Tibial nerve (tissue), 4 donors: ENCODE results near the gene ADAM19. TPM values are rescaled to one million over a fixed set of nuclear protein-coding genes. Genes with fewer than 3 reads are reported as not detected.
A peak's percentile ranks its signal among the peaks of the same experiment; 100 is the strongest.

Source experiments
- DNase-seq, 2 donors: peaks; one replicate each; pipeline ENCODE4 v3.0.0-alpha.2; 2019; ENCODE audit warnings: low spot score in 2 of 2
- H3K27ac ChIP-seq, 4 donors: fragments of 200-600 bp; sonication (generic) in 3 of 4; one replicate each; pipeline ENCODE4 v1.5.1; 2017 to 2019; ENCODE audit warnings: mild to moderate bottlenecking in 1 of 4
- H3K27me3 ChIP-seq, 2 donors: fragments of 200-600 bp; sonication (generic) in 1 of 2; one replicate each; pipeline versions ENCODE4 v1.5.1 to v1.6.0; 2017 to 2019
- H3K36me3 ChIP-seq, 3 donors: fragments of 200-600 bp; sonication (generic); one replicate each; pipeline ENCODE4 v1.5.1; 2018 to 2019
- H3K4me1 ChIP-seq, 4 donors: fragments of 200-600 bp; sonication (generic) in 3 of 4; one replicate each; pipeline ENCODE4 v1.5.1; 2017 to 2019
- H3K4me3 ChIP-seq, 4 donors: fragments of 200-600 bp; sonication (generic) in 3 of 4; one replicate each; pipeline ENCODE4 v1.5.1; 2017 to 2019; ENCODE audit warnings: mild to moderate bottlenecking in 1 of 4, moderate library complexity in 1 of 4
- H3K9me3 ChIP-seq, 4 donors: fragments of 200-600 bp; sonication (generic) in 3 of 4; one replicate each; pipeline ENCODE4 v1.5.1; 2017 to 2019
- CTCF ChIP-seq, 5 experiments: fragments of 200-600 bp in 3 of 5; fragments of 450-650 bp in 2 of 5; sonication (generic) in 3 of 5; IDR thresholded peaks; one replicate each; pipeline ENCODE4 v1.5.1; 2016 to 2019; ENCODE audit warnings: antibody characterized with exemption in 5 of 5, mild to moderate bottlenecking in 3 of 5, moderate library complexity in 2 of 5
- EP300 ChIP-seq, 2 donors: sonication (generic); formaldehyde crosslinking; IDR thresholded peaks; one replicate each; pipeline ENCODE4 v1.6.1; 2017; ENCODE audit warnings: antibody characterized with exemption in 2 of 2, mild to moderate bottlenecking in 1 of 2
- POLR2A ChIP-seq, 2 donors: fragments of 450-650 bp; IDR thresholded peaks; one replicate each; pipeline ENCODE4 v1.6.1; 2017; ENCODE audit warnings: antibody characterized with exemption in 2 of 2, mild to moderate bottlenecking in 2 of 2, moderate library complexity in 2 of 2
- WGBS, 2 donors: methylation state at CpG; one replicate each; pipeline ENCODE4 v1.1.5; 2018; 5-methylcytosine and 5-hydroxymethylcytosine counted together
- total RNA-seq, 4 donors: library from RNA; depleted of rRNA; stranded (reverse); fragments of >200 nt; gene quantifications; one replicate each; pipeline ENCODE4 v1.1.0, GENCODE V29; 2016

Gene ADAM19
- total RNA-seq, 4 donors from 2014 or later: 7.2 to 13.2 (median 9.5) TPM

- H3K27ac ChIP-seq: peak overlapping the region in 2 of 4 donors; percentile 55 to 57
- peaks cover 0 to 36% (median 10%) of the 10 kb centered on the region in 4 donors for H3K4me1 ChIP-seq
- no peaks in the 10 kb centered on the region for H3K36me3 ChIP-seq
- H3K4me3 ChIP-seq: no peak overlapping the region
- H3K9me3 ChIP-seq: no peaks in the 10 kb centered on the region
- no peak for TF ChIP-seq EP300 (IDR thresholded peaks at IDR 0.05)
- no peak for TF ChIP-seq CTCF (IDR thresholded peaks at IDR 0.05)
- TF ChIP-seq POLR2A (IDR thresholded peaks at IDR 0.05): no peak
- no peaks in the 10 kb centered on the region for H3K27me3 ChIP-seq
- whole genome bisulfite sequencing, 2 donors: 60 to 66% methylated on average over 4 of the region's 4 CpGs
- no peak for DNase-seq
Measured at GRCh38 chr5:157555037-157555640, 20.4 kb downstream of the ADAM19 start.

GRCh38 chr5:157554179-157555036 is 21.2 kb downstream of the ADAM19 start:
- H3K27ac ChIP-seq: peak overlapping the region in 2 of 4 donors; percentile 55 to 57
- no peaks in the 10 kb centered on the region for H3K9me3 ChIP-seq
- TF ChIP-seq EP300 (IDR thresholded peaks at IDR 0.05) (no peak), CTCF (IDR thresholded peaks at IDR 0.05) (no peak)
- H3K27me3 ChIP-seq: no peaks in the 10 kb centered on the region
- no peak overlapping the region for H3K4me3 ChIP-seq
- H3K36me3 ChIP-seq: no peaks in the 10 kb centered on the region
- 26 to 32% methylated on average over 10 of the region's 10 CpGs for WGBS, 2 donors
- H3K4me1 ChIP-seq: peaks cover 0 to 37% (median 10%) of the 10 kb centered on the region in 4 donors
- DNase-seq: no peak

- H3K4me3 ChIP-seq: no peak overlapping the region
Measured at GRCh38 chr5:157552650-157553049, 22.9 kb downstream of the ADAM19 start.

GRCh38 chr5:157550663-157551062 is 24.9 kb downstream of the ADAM19 start:
- Histone ChIP-seq H3K27ac (no peak overlapping the region), H3K36me3 (no peaks in the 10 kb centered on the region), H3K4me3 (no peak overlapping the region), H3K27me3 (no peaks in the 10 kb centered on the region), H3K4me1 (peaks cover 0 to 60% (median 28%) of the 10 kb centered on the region in 4 donors), H3K9me3 (no peaks in the 10 kb centered on the region)
- DNase-seq: no peak
- 80 to 87% methylated on average over 4 of the region's 4 CpGs for WGBS, 2 donors
- TF ChIP-seq POLR2A (IDR thresholded peaks at IDR 0.05) (no peak), EP300 (IDR thresholded peaks at IDR 0.05) (no peak), CTCF (IDR thresholded peaks at IDR 0.05) (no peak)

More at GRCh38 chr5:157552650-157553049, 22.9 kb downstream of the ADAM19 start:
- WGBS, 2 donors: 96 to 100% methylated on average over 1 of the region's 1 CpG
- Histone ChIP-seq H3K36me3 (no peaks in the 10 kb centered on the region), H3K4me1 (peaks cover 0 to 44% (median 14%) of the 10 kb centered on the region in 4 donors), H3K27ac (no peak overlapping the region), H3K27me3 (no peaks in the 10 kb centered on the region), H3K9me3 (no peaks in the 10 kb centered on the region)
- no peak for DNase-seq
- TF ChIP-seq EP300 (IDR thresholded peaks at IDR 0.05): no peak
- TF ChIP-seq CTCF (IDR thresholded peaks at IDR 0.05): no peak

GRCh38 chr5:157549954-157550549 is 25.5 kb downstream of the ADAM19 start:
- TF ChIP-seq EP300 (IDR thresholded peaks at IDR 0.05) (no peak), CTCF (IDR thresholded peaks at IDR 0.05) (no peak), POLR2A (IDR thresholded peaks at IDR 0.05) (no peak)
- Histone ChIP-seq H3K27ac (peak overlapping the region in 1 of 4 donors; percentile 26), H3K4me3 (no peak overlapping the region), H3K36me3 (no peaks in the 10 kb centered on the region), H3K9me3 (no peaks in the 10 kb centered on the region), H3K27me3 (no peaks in the 10 kb centered on the region), H3K4me1 (peaks cover 0 to 60% (median 32%) of the 10 kb centered on the region in 4 donors)
- 70 to 77% methylated on average over 5 of the region's 5 CpGs for whole genome bisulfite sequencing, 2 donors
- no peak for DNase-seq
